H1 (cell line): ENCODE data around the gene GOLGA7B. TPM values are rescaled to one million over a fixed set of nuclear protein-coding genes. Genes with fewer than 3 reads are reported as not detected.

ENCODE experiments used
- CBX8 ChIP-seq: fragments of 300-800, 300-1000 bp; sonication (generic); IDR thresholded peaks from 2 replicates; pipeline ENCODE4 v1.7.1; 2016; ENCODE audit warnings: low read depth, low read length, borderline replicate concordance
- CEBPB ChIP-seq: IDR thresholded peaks from 2 replicates; pipeline ENCODE4 v1.6.1; 2012; ENCODE audit warnings: low read depth, low read length
- HDAC2 ChIP-seq, 2 experiments: fragments of 300-600 bp in 1 of 2; sonication (generic) in 1 of 2; IDR thresholded peaks; 2 replicates each; pipeline ENCODE4 v1.6.1; 2011 to 2012; ENCODE audit warnings: low read depth in 2 of 2, low read length in 2 of 2, mild to moderate bottlenecking in 2 of 2, moderate library complexity in 2 of 2, borderline replicate concordance in 1 of 2, inconsistent platforms in 1 of 2
- HDAC6 ChIP-seq: IDR thresholded peaks from one replicate; pipeline ENCODE4 v1.7.1; 2012; ENCODE audit warnings: low read depth, mild to moderate bottlenecking, inconsistent platforms, low read length, moderate library complexity
- MAFK ChIP-seq: IDR thresholded peaks from 2 replicates; pipeline ENCODE4 v1.6.1; 2012; ENCODE audit warnings: low read depth, mild to moderate bottlenecking, improper control_type of control experiment, low read length
- MAX ChIP-seq: IDR thresholded peaks from 2 replicates; pipeline ENCODE4 v1.6.1; 2012; ENCODE audit warnings: inconsistent platforms
- SP1 ChIP-seq: IDR thresholded peaks from 2 replicates; pipeline ENCODE4 v1.6.1; 2011; ENCODE audit warnings: low read depth, low read length
- polyA plus RNA-seq, 7 experiments: library from polyadenylated mRNA; depleted of rRNA in 3 of 7; stranded (reverse) in 5 of 7; unstranded in 2 of 7; fragments of >200 nt in 5 of 7; fragments of 200-250 nt in 2 of 7; gene quantifications; 1 replicate in 5 of 7; 2 replicates in 1 of 7; 4 replicates in 1 of 7; pipeline versions ENCODE4 v1.2.1 to v1.2.3, GENCODE V29; 2011 to 2013; ENCODE audit warnings: missing spikeins in 2 of 7, mixed read lengths in 2 of 7
- total RNA-seq: library from RNA; stranded (reverse); fragmentation: NEBNext Ultra II Directional; extraction: Animal tissue kit (Norgen Biotek cat#: 25700); gene quantifications from 2 replicates; pipeline ENCODE4 v1.2.1, GENCODE V29; 2021

GOLGA7B gene
- total and polyA plus RNA-seq, 2 of the 8 experiments (the other 6 are each of a cell fraction or from before 2014, with no cell fraction given), result 0.04 to 0.14 TPM

- TF ChIP-seq MAX (no peak), CEBPB (no peak), SP1 (no peak), HDAC6 (no peak), CBX8 (no peak), HDAC2 (IDR thresholded peaks at IDR 0.05; ENCODE audit: borderline replicate concordance in 1 of 2, low read depth in 2 of 2, low read length in 2 of 2) (no peak), MAFK (no peak)
Observed at GRCh38 chr10:97820096-97820704, 29.4 kb upstream of the GOLGA7B start (continued).
